ENCODE results near the gene JTB. TPM values are rescaled to one million over a fixed set of nuclear protein-coding genes. Genes with fewer than 3 reads are reported as not detected.

JTB gene
- total RNA-seq, 1 experiment from 2014 or later: 134 TPM

DNA sequence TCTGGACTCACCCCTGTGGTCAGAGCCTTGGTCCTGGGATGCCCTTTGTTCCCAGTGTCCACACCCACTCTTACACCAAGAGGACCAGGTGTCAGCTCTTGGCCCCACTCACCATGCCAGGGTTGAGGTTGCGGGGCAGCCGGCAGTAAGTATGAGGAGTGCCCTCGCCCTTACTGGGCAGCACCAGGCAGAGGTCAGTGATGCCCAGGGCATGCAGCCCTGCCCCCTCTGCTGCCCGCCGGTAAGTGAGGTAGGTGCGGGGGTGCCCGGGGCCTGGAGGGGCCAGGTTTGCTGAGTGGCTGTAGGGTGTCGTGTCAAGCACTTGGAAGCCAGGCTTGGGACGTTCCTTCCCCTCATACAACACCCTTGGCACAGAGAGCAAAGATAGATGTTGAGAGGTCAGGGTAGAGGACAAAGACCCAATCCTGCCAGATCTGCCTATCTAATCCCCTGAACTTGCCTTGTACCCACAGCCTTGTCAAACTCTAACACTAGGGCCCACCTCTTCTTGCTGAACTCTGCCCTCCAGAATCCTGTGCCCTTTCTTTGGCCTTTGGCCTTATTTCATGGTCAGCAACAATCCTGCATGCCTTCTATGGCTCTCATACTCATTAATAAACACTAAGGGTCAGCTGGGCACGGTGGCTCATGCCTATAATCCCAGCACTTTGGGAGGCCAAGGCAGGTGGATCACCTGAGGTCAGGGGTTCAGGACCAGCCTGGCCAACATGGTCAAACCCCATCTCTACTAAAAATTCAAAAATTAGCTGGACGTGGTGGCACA lies 34.5 kb downstream of the JTB start:
- Histone ChIP-seq H3K36me3 (ENCODE audit: control insufficient read depth, insufficient read depth, low read length) (no peaks in the 10 kb centered on the region; the same call in 1 of the 2 replicates), H3K4me3 (ENCODE audit: low read depth in 2 of 2, low read length in 2 of 2) (no peak overlapping the region), H3K4me1 (ENCODE audit: control insufficient read depth, insufficient read depth, low read length) (peaks cover 14% of the 10 kb centered on the region), H3K27ac (ENCODE audit: low read length) (no peak overlapping the region), H3K9me3 (ENCODE audit: control insufficient read depth, insufficient read depth, low read depth, low read length) (no peaks in the 10 kb centered on the region), H3K27me3 (ENCODE audit: control insufficient read depth, insufficient read depth, low read length) (no peaks in the 10 kb centered on the region)
- intact Hi-C loops (cut with micrococcal nuclease; ENCODE audit: unreplicated experiment) (no loop called here), in situ Hi-C loops (cut with HindIII; ENCODE audit: low pct_unique_long_range_greater_than_20kb, low sequenced_read_pairs) (no loop called here)
- no peak for ATAC-seq
- BruUV-seq (replicated peaks): no TSS peak
- DNase-seq (ENCODE audit: low read depth, low spot score): no peak
- POLR2A ChIA-PET: interaction anchor here (0.7 kb wide), 1 partner anchor 93 kb away, joined by 16 read pairs; no protein-coding TSS in a partner anchor
- CTCF ChIA-PET: no interaction called here
- TF ChIP-seq POLR2AphosphoS5 (IDR thresholded peaks at IDR 0.05; ENCODE audit: low read depth, low read length) (no peak), REST (IDR thresholded peaks at IDR 0.05; ENCODE audit: insufficient read depth in 1 of 2, low read depth in 2 of 2, low read length in 1 of 2) (no peak), TCF7L2 (IDR thresholded peaks at IDR 0.05; ENCODE audit: low read depth, low read length) (no peak), SIN3A (IDR thresholded peaks at IDR 0.05; ENCODE audit: borderline replicate concordance, insufficient read depth, low read depth, low read length) (no peak)
- TF ChIP-seq, protein P1, sequence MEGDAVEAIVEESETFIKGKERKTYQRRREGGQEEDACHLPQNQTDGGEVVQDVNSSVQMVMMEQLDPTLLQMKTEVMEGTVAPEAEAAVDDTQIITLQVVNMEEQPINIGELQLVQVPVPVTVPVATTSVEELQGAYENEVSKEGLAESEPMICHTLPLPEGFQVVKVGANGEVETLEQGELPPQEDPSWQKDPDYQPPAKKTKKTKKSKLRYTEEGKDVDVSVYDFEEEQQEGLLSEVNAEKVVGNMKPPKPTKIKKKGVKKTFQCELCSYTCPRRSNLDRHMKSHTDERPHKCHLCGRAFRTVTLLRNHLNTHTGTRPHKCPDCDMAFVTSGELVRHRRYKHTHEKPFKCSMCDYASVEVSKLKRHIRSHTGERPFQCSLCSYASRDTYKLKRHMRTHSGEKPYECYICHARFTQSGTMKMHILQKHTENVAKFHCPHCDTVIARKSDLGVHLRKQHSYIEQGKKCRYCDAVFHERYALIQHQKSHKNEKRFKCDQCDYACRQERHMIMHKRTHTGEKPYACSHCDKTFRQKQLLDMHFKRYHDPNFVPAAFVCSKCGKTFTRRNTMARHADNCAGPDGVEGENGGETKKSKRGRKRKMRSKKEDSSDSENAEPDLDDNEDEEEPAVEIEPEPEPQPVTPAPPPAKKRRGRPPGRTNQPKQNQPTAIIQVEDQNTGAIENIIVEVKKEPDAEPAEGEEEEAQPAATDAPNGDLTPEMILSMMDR (IDR thresholded peaks at IDR 0.05): no peak

DNA sequence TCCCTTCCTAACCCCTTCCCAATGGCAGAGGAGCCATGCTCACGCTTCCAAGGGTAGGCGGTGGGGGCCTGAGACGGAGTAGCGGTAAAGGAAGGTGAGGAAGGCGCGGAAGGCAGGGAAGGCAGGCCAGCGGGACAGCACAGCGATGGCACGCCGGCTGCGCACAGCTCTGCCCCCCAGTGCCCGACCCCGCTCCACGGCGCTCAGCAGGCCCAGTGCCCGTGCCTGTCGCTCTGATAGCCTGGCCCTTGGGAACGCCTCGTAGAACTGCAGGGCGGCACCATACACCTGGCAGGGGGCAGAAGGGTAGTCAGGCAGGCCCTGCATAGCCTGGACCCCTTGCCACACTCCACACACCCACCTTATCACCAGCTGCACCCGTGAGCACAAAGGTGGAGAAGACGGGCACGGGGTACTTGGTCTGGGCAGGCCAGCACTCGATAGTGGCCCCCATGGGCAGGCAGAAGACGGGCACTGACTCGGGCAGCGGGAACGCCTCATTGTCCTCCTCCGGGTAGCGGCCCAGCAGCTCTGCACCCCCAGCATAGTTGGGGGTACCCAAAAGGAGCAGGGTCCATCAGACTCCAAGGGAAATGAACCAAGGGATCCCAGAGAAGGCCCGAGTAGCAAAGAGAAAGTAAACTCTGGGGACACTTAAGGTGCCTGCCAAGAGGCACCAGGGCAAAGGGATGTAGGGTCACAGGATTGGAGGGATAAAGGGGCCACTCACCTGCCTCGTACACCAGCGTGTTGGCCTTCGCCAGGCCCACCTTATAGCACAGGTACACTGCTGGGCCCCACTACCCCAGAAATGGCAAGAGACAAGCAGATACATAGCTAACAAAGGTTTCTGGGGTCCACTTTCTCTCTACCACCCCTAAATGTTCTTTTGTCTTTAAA lies 35.4 kb downstream of the JTB start:
- DNase-seq (ENCODE audit: low read depth, low spot score) (no peak), ATAC-seq (no peak)
- intact Hi-C loops (cut with micrococcal nuclease; ENCODE audit: unreplicated experiment) (no loop called here), in situ Hi-C loops (cut with HindIII; ENCODE audit: low pct_unique_long_range_greater_than_20kb, low sequenced_read_pairs) (no loop called here)
- H3K36me3 ChIP-seq (ENCODE audit: control insufficient read depth, insufficient read depth, low read length): 0 out of 2 replicates have a peak, but pooled peaks cover 2% of the 10 kb centered on the region
- TF ChIP-seq TCF7L2 (IDR thresholded peaks at IDR 0.05; ENCODE audit: low read depth, low read length) (no peak), SIN3A (IDR thresholded peaks at IDR 0.05; ENCODE audit: borderline replicate concordance, insufficient read depth, low read depth, low read length) (no peak), POLR2AphosphoS5 (IDR thresholded peaks at IDR 0.05; ENCODE audit: low read depth, low read length) (0 out of 2 replicates have a peak, but pooled peaks have one; percentile 21)
- TF ChIP-seq, protein P1 (IDR thresholded peaks at IDR 0.05): no peak
- H3K4me3 ChIP-seq (ENCODE audit: low read depth in 2 of 2, low read length in 2 of 2): no peak overlapping the region
- no peaks in the 10 kb centered on the region for H3K9me3 ChIP-seq (ENCODE audit: control insufficient read depth, insufficient read depth, low read depth, low read length)
- ChIA-PET POLR2A (no interaction called here), CTCF (no interaction called here)
- H3K4me1 ChIP-seq (ENCODE audit: control insufficient read depth, insufficient read depth, low read length): peaks cover 12% of the 10 kb centered on the region
- no peak overlapping the region for H3K27ac ChIP-seq (ENCODE audit: low read length)
- BruUV-seq (replicated peaks): no TSS peak
- H3K27me3 ChIP-seq (ENCODE audit: control insufficient read depth, insufficient read depth, low read length): no peaks in the 10 kb centered on the region
